Measurements from ENCODE around the gene RIMBP3C. TPM values are rescaled to one million over a fixed set of nuclear protein-coding genes. Genes with fewer than 3 reads are reported as not detected.

The RIMBP3C gene
- total RNA-seq, result not detected in 2 replicates

GRCh38 chr22:21551361-21551760 is at the start of gene RIMBP3C:
Gene RIMBP3C (minus strand): TSS chr22:21551461. CDS start chr22:21550976, 485 bp downstream.

GRCh38 chr22:21567456-21568346 is 16.4 kb upstream of the RIMBP3C start, which contains the start of gene UBE2L3:
Gene UBE2L3 (plus strand): TSS chr22:21567714. CDS start chr22:21567745, 31 bp downstream.

Small RNAs within 50 kb of the gene (small RNA-seq; reads per million reads assigned to genes)
- not detected for gene RF00492
- gene RN7SKP221, result not detected

Other genes starting within 250 kb of the RIMBP3C start
- gene RIMBP3B, start 167.7 kb downstream of the RIMBP3C start, total RNA-seq, result not detected in 2 replicates
- 3.2 and 3.7 TPM in 2 replicates for gene HIC2, start 134.1 kb downstream of the RIMBP3C start, total RNA-seq
- 0.07 and 0.40 TPM in 2 replicates for gene TMEM191C, start 84.1 kb downstream of the RIMBP3C start, total RNA-seq
- 76.7 and 77.7 TPM in 2 replicates for gene UBE2L3, start 16.3 kb upstream of the RIMBP3C start, total RNA-seq
- gene YDJC, start 78.6 kb upstream of the RIMBP3C start, total RNA-seq, result 30.1 and 34.7 TPM in 2 replicates
- gene CCDC116, start 81.3 kb upstream of the RIMBP3C start, total RNA-seq, result 0.13 and 0.14 TPM in 2 replicates
- 24.8 and 26.5 TPM in 2 replicates for gene SDF2L1, start 90.8 kb upstream of the RIMBP3C start, total RNA-seq
- 30.2 and 36.0 TPM in 2 replicates for gene PPIL2, start 114.6 kb upstream of the RIMBP3C start, total RNA-seq
- gene YPEL1, start 184.3 kb upstream of the RIMBP3C start, total RNA-seq, result 2.3 and 2.6 TPM in 2 replicates